ENCODE measurements around the gene NHLRC1.

The NHLRC1 gene

DNA sequence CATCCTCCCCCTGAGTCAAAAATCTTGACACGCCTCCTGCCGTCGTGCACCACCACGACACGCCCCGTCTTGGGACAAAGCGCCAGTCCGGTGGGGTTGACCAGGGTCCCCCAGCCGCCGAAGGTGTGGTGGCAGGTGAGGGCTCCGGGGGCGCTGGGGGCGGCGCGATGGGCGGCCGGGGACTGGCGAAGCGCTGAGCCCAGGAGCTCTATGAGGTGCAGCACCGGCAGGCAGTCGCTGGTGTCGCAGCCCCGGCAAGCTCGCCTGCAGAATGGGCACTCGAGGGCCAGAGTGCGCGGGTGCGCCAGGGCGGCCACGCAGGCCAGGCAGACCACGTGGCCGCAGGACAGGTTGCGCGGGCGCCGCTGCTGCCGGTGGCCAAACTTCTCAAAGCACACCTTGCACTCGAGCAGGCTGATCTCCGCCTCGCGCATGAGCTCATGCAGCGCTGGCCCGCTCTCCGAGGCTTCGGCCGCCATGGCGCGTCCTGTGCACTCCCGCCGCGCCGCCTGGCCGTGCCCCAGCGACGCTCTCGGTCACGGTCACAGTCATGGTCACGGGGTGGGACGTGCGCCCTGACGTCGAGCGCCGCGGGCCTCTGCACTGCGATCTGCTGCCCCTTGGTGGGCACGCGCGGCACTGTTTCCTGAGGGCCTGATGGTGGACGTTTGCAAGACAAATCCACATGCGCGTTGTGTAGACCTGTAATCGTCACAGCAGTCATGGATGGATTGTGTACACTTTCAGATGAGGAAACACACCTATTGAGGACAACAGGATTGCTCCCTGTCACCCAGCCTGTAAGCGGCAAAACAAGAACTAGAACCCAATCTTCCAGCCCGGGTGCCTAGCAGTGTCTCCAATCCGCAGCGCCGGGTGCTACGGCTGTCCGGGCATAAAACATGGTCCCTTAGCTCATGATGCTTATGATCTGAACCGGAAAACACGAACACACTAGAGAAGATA lies at the start of gene NHLRC1:
TSS of gene NHLRC1 (minus strand) at position 550 of the 966 bp plus-strand sequence. CDS start at position 479, 71 bp downstream.
- H3K4me1 ChIP-seq (ENCODE audit: control insufficient read depth, insufficient read depth, low read length) = peaks cover 4% of the 10 kb centered on the region; the same call in 1 of the 2 replicates
- peaks cover 16% of the 10 kb centered on the region for H3K27me3 ChIP-seq (ENCODE audit: control insufficient read depth, insufficient read depth, low read length)
- H3K36me3 ChIP-seq (ENCODE audit: control insufficient read depth, insufficient read depth, low read length) = no peaks in the 10 kb centered on the region
- H3K9ac ChIP-seq (ENCODE audit: low read depth, low read length) = peak within 1 kb of the TSS; percentile 34; the same call in 1 of the 2 replicates
- no peaks in the 10 kb centered on the region for H3K9me3 ChIP-seq (ENCODE audit: control insufficient read depth, insufficient read depth, low read length)
- no peak within 1 kb of the TSS for H3K27ac ChIP-seq (ENCODE audit: low read depth, low read length)
- H3K4me3 ChIP-seq (ENCODE audit: low read depth, low read length) = peak within 1 kb of the TSS; percentile 39

GRCh38 chr6:18171871-18172270 lies 49.4 kb upstream of the NHLRC1 start:
- H3K36me3 ChIP-seq (ENCODE audit: control insufficient read depth, insufficient read depth, low read length) = peaks cover 22% of the 10 kb centered on the region

DNA sequence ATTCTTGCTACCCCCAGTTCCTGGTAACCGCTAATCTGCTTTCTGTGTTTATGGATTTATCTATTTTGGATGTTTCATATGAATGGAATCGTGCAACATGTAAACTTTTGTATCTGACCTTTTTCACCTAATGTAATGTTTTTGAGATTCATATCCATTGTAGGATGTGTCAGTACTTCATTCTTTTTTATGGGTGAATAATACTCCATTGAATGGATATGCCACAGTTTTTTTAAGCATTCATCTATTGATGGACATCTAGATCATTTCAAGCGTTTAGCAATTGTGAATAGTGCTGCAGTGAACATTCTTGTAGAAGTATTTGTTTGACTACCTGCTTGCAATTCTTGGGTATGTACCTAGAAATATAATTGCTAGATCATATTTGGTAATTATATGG lies 45.8 kb upstream of the NHLRC1 start:
- Histone ChIP-seq H3K36me3 (ENCODE audit: control insufficient read depth, insufficient read depth, low read length) (peaks cover 31% of the 10 kb centered on the region), H3K9me3 (ENCODE audit: control insufficient read depth, insufficient read depth, low read length) (peaks cover 9% of the 10 kb centered on the region), H3K27me3 (ENCODE audit: control insufficient read depth, insufficient read depth, low read length) (no peaks in the 10 kb centered on the region), H3K4me3 (ENCODE audit: low read depth, low read length) (no peak overlapping the region), H3K9ac (ENCODE audit: low read depth, low read length) (no peak overlapping the region), H3K4me1 (ENCODE audit: control insufficient read depth, insufficient read depth, low read length) (no peaks in the 10 kb centered on the region), H3K27ac (ENCODE audit: low read depth, low read length) (no peak overlapping the region)

More at GRCh38 chr6:18171871-18172270, 49.4 kb upstream of the NHLRC1 start:
- Histone ChIP-seq H3K27me3 (ENCODE audit: control insufficient read depth, insufficient read depth, low read length) (no peaks in the 10 kb centered on the region), H3K9me3 (ENCODE audit: control insufficient read depth, insufficient read depth, low read length) (peaks cover 9% of the 10 kb centered on the region), H3K4me3 (ENCODE audit: low read depth, low read length) (no peak overlapping the region), H3K27ac (ENCODE audit: low read depth, low read length) (no peak overlapping the region), H3K9ac (ENCODE audit: low read depth, low read length) (no peak overlapping the region), H3K4me1 (ENCODE audit: control insufficient read depth, insufficient read depth, low read length) (no peaks in the 10 kb centered on the region)

DNA sequence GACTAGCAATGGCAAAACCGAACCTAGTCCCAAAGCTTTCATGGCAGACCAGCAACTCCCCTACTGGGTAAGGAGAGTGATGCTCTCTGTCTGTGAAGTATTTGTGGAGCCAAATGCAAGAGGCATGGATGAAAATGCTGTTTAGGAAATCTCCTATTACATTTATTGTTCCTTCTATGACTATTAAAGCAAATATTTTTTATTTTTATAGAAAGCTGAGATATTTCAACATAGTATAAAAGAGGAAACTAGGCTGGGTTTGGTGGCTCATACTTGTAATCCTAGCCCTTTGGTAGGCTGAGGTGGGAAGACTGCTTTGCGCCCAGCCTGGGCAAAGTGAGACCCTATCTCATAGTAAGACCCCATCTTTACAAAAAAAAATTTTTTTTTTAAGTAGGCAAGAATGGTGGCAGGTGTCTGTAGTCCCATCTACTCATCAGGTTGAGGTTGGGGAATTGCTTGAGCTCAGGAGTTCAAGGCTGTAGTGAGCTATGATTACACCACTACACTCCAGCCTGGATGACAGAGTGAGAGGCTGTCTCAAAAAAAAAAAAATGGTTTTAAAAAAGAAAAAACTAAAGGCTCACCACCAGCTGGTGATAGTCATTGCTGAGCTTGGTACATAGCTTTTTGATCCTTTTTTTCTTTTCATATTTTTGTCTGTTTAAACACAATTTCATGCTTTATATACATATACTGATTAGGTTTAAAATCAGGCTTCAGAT lies 44.0 kb upstream of the NHLRC1 start:
- no peaks in the 10 kb centered on the region for H3K4me1 ChIP-seq (ENCODE audit: control insufficient read depth, insufficient read depth, low read length)

DNA sequence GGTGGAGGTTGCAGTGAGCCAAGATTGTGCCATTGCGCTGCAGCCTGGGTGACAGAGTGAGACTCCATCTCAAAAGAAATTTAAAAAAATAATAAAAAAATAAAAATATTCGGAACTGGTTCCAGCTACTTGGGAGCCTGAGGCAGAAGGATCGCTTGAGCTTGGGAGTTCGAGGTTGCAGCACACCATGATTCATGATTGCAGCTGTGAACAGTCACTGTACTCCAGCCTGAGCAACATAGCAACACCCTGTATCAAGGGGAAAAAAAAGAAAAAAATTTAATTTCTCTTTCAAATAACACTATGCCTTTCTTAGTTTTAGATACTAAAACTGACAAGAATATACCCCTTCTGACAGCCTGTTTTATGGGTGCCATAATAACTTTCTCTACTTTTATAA lies 43.3 kb upstream of the NHLRC1 start:
- Histone ChIP-seq H3K4me1 (ENCODE audit: control insufficient read depth, insufficient read depth, low read length) (no peaks in the 10 kb centered on the region), H3K9me3 (ENCODE audit: control insufficient read depth, insufficient read depth, low read length) (peaks cover 9% of the 10 kb centered on the region), H3K27me3 (ENCODE audit: control insufficient read depth, insufficient read depth, low read length) (no peaks in the 10 kb centered on the region), H3K9ac (ENCODE audit: low read depth, low read length) (no peak overlapping the region), H3K4me3 (ENCODE audit: low read depth, low read length) (no peak overlapping the region), H3K36me3 (ENCODE audit: control insufficient read depth, insufficient read depth, low read length) (peaks cover 38% of the 10 kb centered on the region), H3K27ac (ENCODE audit: low read depth, low read length) (no peak overlapping the region)

More for the DNA sequence above, 44.0 kb upstream of the NHLRC1 start:
- Histone ChIP-seq H3K9ac (ENCODE audit: low read depth, low read length) (no peak overlapping the region), H3K36me3 (ENCODE audit: control insufficient read depth, insufficient read depth, low read length) (peaks cover 36% of the 10 kb centered on the region), H3K9me3 (ENCODE audit: control insufficient read depth, insufficient read depth, low read length) (peaks cover 9% of the 10 kb centered on the region), H3K4me3 (ENCODE audit: low read depth, low read length) (no peak overlapping the region), H3K27ac (ENCODE audit: low read depth, low read length) (no peak overlapping the region), H3K27me3 (ENCODE audit: control insufficient read depth, insufficient read depth, low read length) (no peaks in the 10 kb centered on the region)

GRCh38 chr6:18162401-18162800 lies 39.9 kb upstream of the NHLRC1 start:
- Histone ChIP-seq H3K9ac (ENCODE audit: low read depth, low read length) (no peak overlapping the region), H3K36me3 (ENCODE audit: control insufficient read depth, insufficient read depth, low read length) (peaks cover 32% of the 10 kb centered on the region), H3K4me3 (ENCODE audit: low read depth, low read length) (no peak overlapping the region), H3K4me1 (ENCODE audit: control insufficient read depth, insufficient read depth, low read length) (no peaks in the 10 kb centered on the region), H3K9me3 (ENCODE audit: control insufficient read depth, insufficient read depth, low read length) (no peaks in the 10 kb centered on the region), H3K27me3 (ENCODE audit: control insufficient read depth, insufficient read depth, low read length) (no peaks in the 10 kb centered on the region), H3K27ac (ENCODE audit: low read depth, low read length) (no peak overlapping the region)

DNA sequence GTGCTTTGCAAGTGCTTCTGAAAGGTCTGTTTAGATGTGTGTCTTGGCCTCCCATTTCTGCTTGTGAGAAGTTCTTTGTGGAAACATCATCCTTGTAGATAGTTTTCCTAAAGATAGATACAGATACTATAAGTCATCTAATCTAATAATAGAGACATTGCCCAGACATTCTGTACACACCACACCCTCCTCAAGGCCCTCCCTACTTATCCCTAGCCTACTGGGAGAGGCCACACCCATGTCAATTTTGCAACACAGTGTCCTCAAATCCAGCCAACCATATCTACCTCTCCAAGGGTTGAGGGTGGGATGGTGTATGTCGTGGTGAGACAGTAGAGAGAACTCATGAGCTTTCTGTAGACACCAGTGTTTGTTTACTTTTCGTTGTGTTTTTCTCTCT lies 39.0 kb upstream of the NHLRC1 start:
- Histone ChIP-seq H3K36me3 (ENCODE audit: control insufficient read depth, insufficient read depth, low read length) (peaks cover 31% of the 10 kb centered on the region), H3K4me3 (ENCODE audit: low read depth, low read length) (no peak overlapping the region), H3K9ac (ENCODE audit: low read depth, low read length) (no peak overlapping the region), H3K27me3 (ENCODE audit: control insufficient read depth, insufficient read depth, low read length) (no peaks in the 10 kb centered on the region), H3K9me3 (ENCODE audit: control insufficient read depth, insufficient read depth, low read length) (no peaks in the 10 kb centered on the region), H3K27ac (ENCODE audit: low read depth, low read length) (no peak overlapping the region), H3K4me1 (ENCODE audit: control insufficient read depth, insufficient read depth, low read length) (0 out of 2 replicates have a peak, but pooled peaks cover under 1% of the 10 kb centered on the region)

- Histone ChIP-seq H3K9me3 (ENCODE audit: control insufficient read depth, insufficient read depth, low read length) (no peaks in the 10 kb centered on the region), H3K36me3 (ENCODE audit: control insufficient read depth, insufficient read depth, low read length) (peaks cover 26% of the 10 kb centered on the region), H3K4me3 (ENCODE audit: low read depth, low read length) (no peak overlapping the region), H3K27ac (ENCODE audit: low read depth, low read length) (no peak overlapping the region), H3K4me1 (ENCODE audit: control insufficient read depth, insufficient read depth, low read length) (peaks cover 4% of the 10 kb centered on the region; the same call in 1 of the 2 replicates), H3K27me3 (ENCODE audit: control insufficient read depth, insufficient read depth, low read length) (no peaks in the 10 kb centered on the region), H3K9ac (ENCODE audit: low read depth, low read length) (no peak overlapping the region)
These were observed 38.4 kb upstream of the NHLRC1 start for GRCh38 chr6:18160911-18161310.

- peaks cover 8% of the 10 kb centered on the region for H3K36me3 ChIP-seq (ENCODE audit: control insufficient read depth, insufficient read depth, low read length)
- no peaks in the 10 kb centered on the region for H3K27me3 ChIP-seq (ENCODE audit: control insufficient read depth, insufficient read depth, low read length)
- H3K9ac ChIP-seq (ENCODE audit: low read depth, low read length) = peak overlapping the region; percentile 26; the same call in 1 of the 2 replicates
- peaks cover 18% of the 10 kb centered on the region for H3K4me1 ChIP-seq (ENCODE audit: control insufficient read depth, insufficient read depth, low read length)
- H3K9me3 ChIP-seq (ENCODE audit: control insufficient read depth, insufficient read depth, low read length) = no peaks in the 10 kb centered on the region
- peak overlapping the region; percentile 82 for H3K4me3 ChIP-seq (ENCODE audit: low read depth, low read length)
- peak overlapping the region; percentile 70 for H3K27ac ChIP-seq (ENCODE audit: low read depth, low read length)
These were observed 33.5 kb upstream of the NHLRC1 start for GRCh38 chr6:18155864-18156421.

- peak within 1 kb of the TSS; percentile 78 for H3K9ac ChIP-seq (ENCODE audit: low read depth, low read length)
- no peaks in the 10 kb centered on the region for H3K9me3 ChIP-seq (ENCODE audit: control insufficient read depth, insufficient read depth, low read length)
- peak within 1 kb of the TSS; percentile 82 for H3K4me3 ChIP-seq (ENCODE audit: low read depth, low read length)
- H3K27ac ChIP-seq (ENCODE audit: low read depth, low read length) = peak within 1 kb of the TSS; percentile 86
- H3K4me1 ChIP-seq (ENCODE audit: control insufficient read depth, insufficient read depth, low read length) = peaks cover 18% of the 10 kb centered on the region
- no peaks in the 10 kb centered on the region for H3K27me3 ChIP-seq (ENCODE audit: control insufficient read depth, insufficient read depth, low read length)
- peaks cover 6% of the 10 kb centered on the region for H3K36me3 ChIP-seq (ENCODE audit: control insufficient read depth, insufficient read depth, low read length)
These were observed 32.8 kb upstream of the NHLRC1 start, which contains the start of gene KDM1B for GRCh38 chr6:18155150-18155863. TSS of gene KDM1B (plus strand) at chr6:18155422. CDS start at chr6:18159896, 4,474 bp downstream.

Measured in HUES48 (cell line).